DOHH2 (cell line): ENCODE data around the gene GFM1.

Experiments used
- H3F3A ChIP-seq: fragments of 200-600 bp; sonication (generic), shearing (Covaris generic); 2 replicates; pipeline ENCODE4 v1.6.0; 2016; ENCODE audit warnings: antibody characterized with exemption, mild to moderate bottlenecking; ENCODE audit not compliant: control insufficient read depth, insufficient read depth
- H3K27ac ChIP-seq: fragments of 200-600 bp; sonication (generic); 2 replicates; pipeline ENCODE4 v1.5.1; 2014; ENCODE audit warnings: low read depth, mild to moderate bottlenecking, low read length, moderate library complexity
- H3K27me3 ChIP-seq: fragments of 200-600 bp; sonication (generic); 2 replicates; pipeline ENCODE4 v1.6.1; 2014; ENCODE audit warnings: mild to moderate bottlenecking, low read length, mixed read lengths; ENCODE audit not compliant: control insufficient read depth
- H3K36me3 ChIP-seq: fragments of 200-600 bp; sonication (generic); 2 replicates; pipeline ENCODE4 v1.6.1; 2014; ENCODE audit warnings: mild to moderate bottlenecking, low read length, moderate library complexity, mixed read lengths; ENCODE audit not compliant: control insufficient read depth
- H3K4me1 ChIP-seq: fragments of 200-600 bp; sonication (generic); 2 replicates; pipeline ENCODE4 v1.6.1; 2014; ENCODE audit warnings: mild to moderate bottlenecking, low read length, mixed read lengths; ENCODE audit not compliant: control insufficient read depth
- H3K4me2 ChIP-seq: fragments of 200-600 bp; sonication (generic); 2 replicates; pipeline ENCODE4 v1.6.0; 2014; ENCODE audit warnings: mild to moderate bottlenecking, low read length, moderate library complexity
- H3K4me3 ChIP-seq: fragments of 200-600 bp; sonication (generic); 2 replicates; pipeline ENCODE4 v1.5.1; 2014; ENCODE audit warnings: mild to moderate bottlenecking, low read length, mixed read lengths
- H3K79me2 ChIP-seq: fragments of 200-600 bp; sonication (generic); 2 replicates; pipeline ENCODE4 v1.6.1; 2014; ENCODE audit warnings: mild to moderate bottlenecking, low read length, mixed read lengths; ENCODE audit not compliant: control insufficient read depth
- H3K9me2 ChIP-seq: fragments of 200-600 bp; sonication (generic); replicated peaks from 2 replicates; pipeline ENCODE4 v1.6.1; 2014; ENCODE audit warnings: mild to moderate bottlenecking, low read length, mixed read lengths; ENCODE audit not compliant: control insufficient read depth
- H3K9me3 ChIP-seq: fragments of 200-600 bp; sonication (generic); 2 replicates; pipeline ENCODE4 v1.6.1; 2014; ENCODE audit warnings: antibody characterized with exemption, low read length, mixed read lengths; ENCODE audit not compliant: control insufficient read depth, insufficient read depth
- H4K20me1 ChIP-seq: fragments of 200-600 bp; sonication (generic); 2 replicates; pipeline ENCODE4 v1.6.0; 2014; ENCODE audit warnings: low read depth, mild to moderate bottlenecking, antibody characterized with exemption, low read length, moderate library complexity; ENCODE audit not compliant: control insufficient read depth, insufficient read depth
- EZH2phosphoT487 ChIP-seq: fragments of 200-600 bp; sonication (generic); IDR thresholded peaks from 2 replicates; pipeline ENCODE4 v1.6.1; 2017; ENCODE audit warnings: borderline replicate concordance, mild to moderate bottlenecking, antibody characterized with exemption, low read length, moderate library complexity, mixed read lengths
- TF ChIP-seq, protein P1 (sequence below): fragments of 200-600 bp; sonication (generic); IDR thresholded peaks from one replicate; pipeline ENCODE4 v1.5.1; 2014; ENCODE audit warnings: antibody characterized with exemption, mild to moderate bottlenecking, low read depth, low read length; ENCODE audit not compliant: poor library complexity, severe bottlenecking

GFM1 gene

DNA sequence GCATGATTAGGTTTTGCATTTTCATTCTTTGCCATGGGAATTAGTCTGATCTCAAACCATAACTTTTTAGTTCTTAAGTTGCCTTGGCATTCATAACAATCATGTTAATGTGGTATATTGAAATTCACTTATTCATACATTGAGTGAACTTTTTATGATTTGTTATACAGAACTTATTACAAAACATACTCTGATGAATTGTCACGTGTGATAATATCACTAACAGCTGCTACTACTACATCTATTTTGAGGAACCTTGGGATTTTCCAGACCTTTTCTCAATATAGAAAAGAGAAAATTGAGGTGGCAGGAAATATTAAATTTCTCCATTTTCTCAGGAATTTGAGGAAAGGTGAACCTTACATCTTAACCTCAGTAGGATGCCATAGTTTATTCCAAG, 18.9 kb downstream of the GFM1 start:
- Histone ChIP-seq H3K79me2 (no peaks in the 10 kb centered on the region), H3K36me3 (peaks cover 89% of the 10 kb centered on the region), H3K4me1 (no peaks in the 10 kb centered on the region), H3K9me3 (no peaks in the 10 kb centered on the region), H3K4me3 (no peak overlapping the region), H3F3A (no peaks in the 10 kb centered on the region; the same call in 1 of the 2 replicates), H3K9me2 (no peaks in the 10 kb centered on the region), H3K27ac (no peak overlapping the region), H4K20me1 (no peaks in the 10 kb centered on the region; the same call in 1 of the 2 replicates), H3K27me3 (no peaks in the 10 kb centered on the region), H3K4me2 (no peak overlapping the region)
- TF ChIP-seq, protein P1, sequence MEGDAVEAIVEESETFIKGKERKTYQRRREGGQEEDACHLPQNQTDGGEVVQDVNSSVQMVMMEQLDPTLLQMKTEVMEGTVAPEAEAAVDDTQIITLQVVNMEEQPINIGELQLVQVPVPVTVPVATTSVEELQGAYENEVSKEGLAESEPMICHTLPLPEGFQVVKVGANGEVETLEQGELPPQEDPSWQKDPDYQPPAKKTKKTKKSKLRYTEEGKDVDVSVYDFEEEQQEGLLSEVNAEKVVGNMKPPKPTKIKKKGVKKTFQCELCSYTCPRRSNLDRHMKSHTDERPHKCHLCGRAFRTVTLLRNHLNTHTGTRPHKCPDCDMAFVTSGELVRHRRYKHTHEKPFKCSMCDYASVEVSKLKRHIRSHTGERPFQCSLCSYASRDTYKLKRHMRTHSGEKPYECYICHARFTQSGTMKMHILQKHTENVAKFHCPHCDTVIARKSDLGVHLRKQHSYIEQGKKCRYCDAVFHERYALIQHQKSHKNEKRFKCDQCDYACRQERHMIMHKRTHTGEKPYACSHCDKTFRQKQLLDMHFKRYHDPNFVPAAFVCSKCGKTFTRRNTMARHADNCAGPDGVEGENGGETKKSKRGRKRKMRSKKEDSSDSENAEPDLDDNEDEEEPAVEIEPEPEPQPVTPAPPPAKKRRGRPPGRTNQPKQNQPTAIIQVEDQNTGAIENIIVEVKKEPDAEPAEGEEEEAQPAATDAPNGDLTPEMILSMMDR, result no peak
- no peak for TF ChIP-seq EZH2phosphoT487

DNA sequence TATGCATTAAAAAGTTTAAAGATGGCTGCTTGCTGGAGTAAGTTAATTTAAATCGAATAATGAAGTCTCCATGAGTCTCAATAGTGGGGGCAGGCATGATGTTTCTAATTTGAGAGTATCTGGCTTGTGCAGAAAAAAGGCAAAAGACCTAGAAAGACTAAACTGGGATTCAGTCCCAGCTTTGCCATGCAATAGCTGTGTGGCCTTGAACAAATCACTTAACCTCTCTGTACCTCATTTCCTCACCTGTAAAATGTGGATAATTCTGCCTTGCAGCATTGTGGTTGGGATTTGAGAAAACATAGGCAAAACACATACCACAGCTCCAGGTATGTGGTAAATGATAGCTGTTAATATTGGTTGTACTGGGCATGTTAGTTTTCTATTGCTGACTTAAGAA, 19.5 kb downstream of the GFM1 start:
- H4K20me1 ChIP-seq, result no peaks in the 10 kb centered on the region; the same call in 1 of the 2 replicates
- H3K27ac ChIP-seq, result no peak overlapping the region
- no peaks in the 10 kb centered on the region; the same call in 1 of the 2 replicates for H3F3A ChIP-seq
- H3K4me1 ChIP-seq, result no peaks in the 10 kb centered on the region
- H3K9me3 ChIP-seq, result no peaks in the 10 kb centered on the region
- TF ChIP-seq, protein P1, result no peak
- no peak for TF ChIP-seq EZH2phosphoT487
- H3K4me3 ChIP-seq, result no peak overlapping the region
- no peak overlapping the region for H3K4me2 ChIP-seq
- no peaks in the 10 kb centered on the region for H3K79me2 ChIP-seq
- H3K27me3 ChIP-seq, result no peaks in the 10 kb centered on the region
- H3K9me2 ChIP-seq, result no peaks in the 10 kb centered on the region
- peaks cover 89% of the 10 kb centered on the region for H3K36me3 ChIP-seq

DNA sequence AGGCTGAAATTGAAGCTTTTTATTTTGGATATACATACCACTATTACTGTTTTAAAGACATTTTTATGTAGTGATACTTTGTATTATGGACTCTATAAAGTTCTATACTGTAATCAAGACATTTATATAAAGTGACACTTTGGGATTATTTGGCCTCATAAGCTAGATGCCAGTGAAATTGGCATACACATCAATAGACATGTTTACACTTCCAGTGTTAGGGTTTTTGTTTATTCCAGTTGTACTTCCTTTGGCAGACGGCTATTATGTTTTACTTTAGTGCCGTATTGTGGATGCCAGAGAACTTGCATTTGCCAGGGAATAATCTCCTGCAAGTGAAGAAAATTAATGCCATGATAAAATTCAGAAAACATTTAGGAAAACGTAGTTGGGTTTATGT, 22.1 kb downstream of the GFM1 start:
- Histone ChIP-seq H3K4me2 (no peak overlapping the region), H3K36me3 (peaks cover 80% of the 10 kb centered on the region), H3K27ac (no peak overlapping the region), H3K27me3 (no peaks in the 10 kb centered on the region), H3K9me2 (no peaks in the 10 kb centered on the region), H4K20me1 (no peaks in the 10 kb centered on the region; the same call in 1 of the 2 replicates), H3K79me2 (peaks cover 3% of the 10 kb centered on the region), H3F3A (no peaks in the 10 kb centered on the region; the same call in 1 of the 2 replicates), H3K4me1 (peaks cover 4% of the 10 kb centered on the region), H3K4me3 (no peak overlapping the region), H3K9me3 (no peaks in the 10 kb centered on the region)
- TF ChIP-seq, protein P1, result no peak
- no peak for TF ChIP-seq EZH2phosphoT487
